Esophagus squamous epithelium (tissue), 5 donors: ENCODE results near the gene RFPL3. TPM values are rescaled to one million over a fixed set of nuclear protein-coding genes. Genes with fewer than 3 reads are reported as not detected.
A peak's percentile ranks its signal among the peaks of the same experiment; 100 is the strongest.
"Not testable (repeated sequence)": the region's sequence is repeated elsewhere in the genome, so short reads cannot be mapped to it uniquely, and the experiment has no call there.

Experiments
- DNase-seq: peaks from one replicate; lab custom pipeline; 2025; lab: John Stamatoyannopoulos, UW
- H3K27ac ChIP-seq, 4 donors: fragments of 200-600 bp; sonication (generic); one replicate each; pipeline ENCODE4 v1.5.1; 2016 to 2019; ENCODE audit warnings: mild to moderate bottlenecking in 1 of 4
- H3K27me3 ChIP-seq, 4 donors: fragments of 200-600 bp; sonication (generic); 1 replicate in 3 of 4; 2 replicates in 1 of 4; pipeline versions ENCODE4 v1.5.1 to v1.6.0; 2017 to 2021; ENCODE audit warnings: antibody characterized with exemption in 1 of 4
- H3K36me3 ChIP-seq, 3 donors: fragments of 200-600 bp; sonication (generic); one replicate each; pipeline ENCODE4 v1.5.1; 2016 to 2019
- H3K4me1 ChIP-seq, 3 donors: fragments of 200-600 bp; sonication (generic); one replicate each; pipeline ENCODE4 v1.5.1; 2017 to 2019
- H3K4me3 ChIP-seq, 4 donors: fragments of 200-600 bp; sonication (generic); 1 replicate in 3 of 4; 2 replicates in 1 of 4; pipeline ENCODE4 v1.5.1; 2016 to 2019; ENCODE audit warnings: mild to moderate bottlenecking in 2 of 4, moderate library complexity in 1 of 4
- H3K9me3 ChIP-seq, 3 donors: fragments of 200-600 bp; sonication (generic); one replicate each; pipeline ENCODE4 v1.5.1; 2016 to 2019
- POLR2A ChIP-seq, 4 donors: fragments of 450-650 bp; IDR thresholded peaks; one replicate each; pipeline ENCODE4 v1.6.1; 2017; ENCODE audit warnings: antibody characterized with exemption in 4 of 4, mild to moderate bottlenecking in 4 of 4, moderate library complexity in 3 of 4
- WGBS, 2 donors: methylation state at CpG; one replicate each; pipeline ENCODE4 v1.1.5; 2018; 5-methylcytosine and 5-hydroxymethylcytosine counted together
- intact Hi-C: fragments of 100-400 bp; cut with DNase I; formaldehyde crosslinking; loops from one replicate; pipeline ENCODE4 v1.15.0; 2022
- total RNA-seq, 4 donors: library from RNA; depleted of rRNA; stranded (reverse); fragments of >200 nt; gene quantifications; one replicate each; pipeline ENCODE4 v1.1.0, GENCODE V29; 2016
- TF ChIP-seq, protein P1 (sequence below), 6 experiments: fragments of 450-650 bp in 4 of 6; fragments of 200-600 bp in 2 of 6; sonication (generic) in 2 of 6; IDR thresholded peaks; one replicate each; pipeline ENCODE4 v1.5.1; 2016 to 2019; ENCODE audit warnings: antibody characterized with exemption in 6 of 6, mild to moderate bottlenecking in 4 of 6, moderate library complexity in 4 of 6
- donor health status: DM: yes; HTN: yes; CAD: no.

RFPL3 gene
- total RNA-seq, 4 donors from 2014 or later, result not detected

GRCh38 chr22:32352681-32353080, 5.0 kb upstream of the RFPL3 start:
- H3K4me1 ChIP-seq, result no peaks in the 10 kb centered on the region
- no peaks in the 10 kb centered on the region for H3K9me3 ChIP-seq
- no peak for TF ChIP-seq POLR2A (IDR thresholded peaks at IDR 0.05)
- TF ChIP-seq, protein P1, sequence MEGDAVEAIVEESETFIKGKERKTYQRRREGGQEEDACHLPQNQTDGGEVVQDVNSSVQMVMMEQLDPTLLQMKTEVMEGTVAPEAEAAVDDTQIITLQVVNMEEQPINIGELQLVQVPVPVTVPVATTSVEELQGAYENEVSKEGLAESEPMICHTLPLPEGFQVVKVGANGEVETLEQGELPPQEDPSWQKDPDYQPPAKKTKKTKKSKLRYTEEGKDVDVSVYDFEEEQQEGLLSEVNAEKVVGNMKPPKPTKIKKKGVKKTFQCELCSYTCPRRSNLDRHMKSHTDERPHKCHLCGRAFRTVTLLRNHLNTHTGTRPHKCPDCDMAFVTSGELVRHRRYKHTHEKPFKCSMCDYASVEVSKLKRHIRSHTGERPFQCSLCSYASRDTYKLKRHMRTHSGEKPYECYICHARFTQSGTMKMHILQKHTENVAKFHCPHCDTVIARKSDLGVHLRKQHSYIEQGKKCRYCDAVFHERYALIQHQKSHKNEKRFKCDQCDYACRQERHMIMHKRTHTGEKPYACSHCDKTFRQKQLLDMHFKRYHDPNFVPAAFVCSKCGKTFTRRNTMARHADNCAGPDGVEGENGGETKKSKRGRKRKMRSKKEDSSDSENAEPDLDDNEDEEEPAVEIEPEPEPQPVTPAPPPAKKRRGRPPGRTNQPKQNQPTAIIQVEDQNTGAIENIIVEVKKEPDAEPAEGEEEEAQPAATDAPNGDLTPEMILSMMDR (IDR thresholded peaks at IDR 0.05), result no peak
- DNase-seq, result no peak
- no peak overlapping the region for H3K27ac ChIP-seq
- 80 to 86% methylated on average over 1 to 10 of the region's 14 CpGs for WGBS, 2 donors
- H3K4me3 ChIP-seq, result no peak overlapping the region
- intact Hi-C loops, result no loop called here
- no peaks in the 10 kb centered on the region for H3K36me3 ChIP-seq
- peaks cover 0 to 2% (median 0%) of the 10 kb centered on the region in 4 donors for H3K27me3 ChIP-seq

GRCh38 chr22:32353292-32353691, 4.4 kb upstream of the RFPL3 start:
- Histone ChIP-seq H3K4me3 (peak overlapping the region in 1 of 4 donors; percentile 54), H3K4me1 (no peaks in the 10 kb centered on the region), H3K27me3 (peaks cover 0 to 2% (median 0%) of the 10 kb centered on the region in 4 donors), H3K36me3 (no peaks in the 10 kb centered on the region), H3K27ac (no peak overlapping the region), H3K9me3 (no peaks in the 10 kb centered on the region)
- TF ChIP-seq, protein P1 (IDR thresholded peaks at IDR 0.05), result no peak
- no peak for TF ChIP-seq POLR2A (IDR thresholded peaks at IDR 0.05)
- WGBS, 2 donors, result 92 to 97% methylated on average over 12 to 15 of the region's 28 CpGs
- intact Hi-C loops, result no loop called here
- no peak for DNase-seq

DNA sequence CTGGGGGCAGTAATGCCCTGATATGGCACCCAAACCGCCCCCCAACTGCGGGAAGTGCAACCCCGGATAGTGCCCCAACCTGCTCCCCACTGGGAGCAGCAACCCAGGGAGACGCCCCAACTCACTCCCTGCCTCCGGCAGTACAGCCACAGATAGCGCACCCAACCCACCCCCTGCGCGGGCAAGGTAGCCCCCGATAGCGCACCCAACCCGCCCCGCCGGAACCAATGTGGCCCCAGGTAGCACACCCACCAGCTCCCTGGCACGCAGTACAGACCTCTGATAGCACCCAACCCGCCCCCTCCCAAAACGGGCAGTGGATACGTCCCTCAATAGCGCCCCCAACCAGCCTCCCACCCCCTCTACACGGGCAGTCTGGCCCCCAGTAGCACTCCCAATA, 3.8 kb upstream of the RFPL3 start:
- Histone ChIP-seq H3K4me3 (peak overlapping the region in 3 of 4 donors; percentile 23 to 54 (median 30)), H3K9me3 (no peaks in the 10 kb centered on the region)

GRCh38 chr22:32354360-32355351, 3.0 kb upstream of the RFPL3 start:
- peak in 1 of 4 donors; percentile 39 for TF ChIP-seq POLR2A (IDR thresholded peaks at IDR 0.05)
- TF ChIP-seq, protein P1 (IDR thresholded peaks at IDR 0.05), result no peak
- peaks cover 0 to 2% (median 0%) of the 10 kb centered on the region in 4 donors for H3K27me3 ChIP-seq
- peak overlapping the region in 3 of 4 donors; percentile 23 to 54 (median 30) for H3K4me3 ChIP-seq
- H3K27ac ChIP-seq, result peak overlapping the region in 2 of 4 donors; percentile 33 to 52
- WGBS, 2 donors, result 63 to 73% methylated on average over 8 to 15 of the region's 30 CpGs
- intact Hi-C loops, result no loop called here
- no peak for DNase-seq
- no peaks in the 10 kb centered on the region for H3K4me1 ChIP-seq
- no peaks in the 10 kb centered on the region for H3K36me3 ChIP-seq
- no peaks in the 10 kb centered on the region for H3K9me3 ChIP-seq

More for the DNA sequence above, 3.8 kb upstream of the RFPL3 start:
- H3K27me3 ChIP-seq, result peaks cover 0 to 2% (median 0%) of the 10 kb centered on the region in 4 donors
- H3K27ac ChIP-seq, result no peak overlapping the region
- no peak for TF ChIP-seq POLR2A (IDR thresholded peaks at IDR 0.05)
- TF ChIP-seq, protein P1 (IDR thresholded peaks at IDR 0.05), result no peak
- no peaks in the 10 kb centered on the region for H3K4me1 ChIP-seq
- DNase-seq, result no peak
- WGBS, 2 donors, result 93% methylated on average over 9 of the region's 19 CpGs; no CpG with 5 or more reads in 1 of the 2 donors
- intact Hi-C loops, result no loop called here
- no peaks in the 10 kb centered on the region for H3K36me3 ChIP-seq

DNA sequence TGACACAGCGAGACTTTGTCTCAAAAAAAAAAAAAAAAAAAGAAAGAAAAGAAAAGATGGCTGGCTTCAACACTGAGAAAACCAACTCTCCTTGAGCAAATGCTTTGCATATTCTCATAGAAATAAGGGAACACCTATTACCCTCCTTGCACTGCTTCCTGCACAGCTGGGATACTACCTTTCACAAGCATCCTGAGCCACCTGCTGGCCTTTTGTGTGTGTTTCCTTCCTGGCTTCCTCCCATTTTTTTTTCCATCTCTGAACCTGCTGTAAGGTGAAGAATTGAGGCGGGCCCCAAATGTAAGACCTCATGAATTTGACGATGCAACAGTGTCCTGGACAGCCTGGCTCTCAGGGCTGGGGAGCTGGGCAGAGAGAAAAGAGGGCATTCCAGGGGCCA, 1.9 kb upstream of the RFPL3 start:
- no peak for DNase-seq
- TF ChIP-seq POLR2A (IDR thresholded peaks at IDR 0.05), result no peak
- TF ChIP-seq, protein P1 (IDR thresholded peaks at IDR 0.05), result no peak
- Histone ChIP-seq H3K27ac (no peak overlapping the region), H3K27me3 (peaks cover 0 to 2% (median 0%) of the 10 kb centered on the region in 4 donors), H3K9me3 (no peaks in the 10 kb centered on the region), H3K4me3 (no peak overlapping the region), H3K36me3 (no peaks in the 10 kb centered on the region), H3K4me1 (no peaks in the 10 kb centered on the region)
- intact Hi-C loops, result no loop called here
- WGBS, 2 donors, result 67 to 92% methylated on average over 1 to 3 of the region's 3 CpGs

DNA sequence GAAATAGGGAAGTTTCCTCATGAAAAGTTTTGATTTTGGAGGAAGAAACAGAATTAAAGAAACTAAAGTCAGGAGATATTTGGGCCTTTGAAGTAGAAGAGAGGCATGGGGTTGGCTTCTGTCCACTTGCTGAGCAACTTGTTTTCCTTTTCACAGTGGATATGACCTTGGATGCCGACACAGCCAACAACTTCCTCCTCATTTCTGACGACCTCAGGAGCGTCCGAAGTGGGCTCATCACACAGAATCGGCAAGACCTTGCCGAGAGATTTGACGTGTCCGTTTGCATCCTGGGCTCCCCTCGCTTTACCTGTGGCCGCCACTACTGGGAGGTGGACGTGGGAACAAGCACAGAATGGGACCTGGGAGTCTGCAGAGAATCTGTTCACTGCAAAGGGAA, 2.4 kb downstream of the RFPL3 start:
- H3K4me1 ChIP-seq, H3K27me3 ChIP-seq, H3K36me3 ChIP-seq, intact Hi-C loops, DNase-seq, H3K4me3 ChIP-seq, H3K27ac ChIP-seq, H3K9me3 ChIP-seq: not testable (repeated sequence)
- 72 to 79% methylated on average over 6 to 11 of the region's 11 CpGs for WGBS, 2 donors
